NCI-H1417 treated with DMSO at 0.1 percent for 48 hours (cell line): ENCODE data around the gene SLC23A2.
"Not testable (repeated sequence)": the region's sequence is repeated elsewhere in the genome, so short reads cannot be mapped to it uniquely, and the experiment has no call there.

ENCODE experiments used
- DNase-seq: peaks from one replicate; lab custom pipeline; 2025; lab: John Stamatoyannopoulos, UW

The SLC23A2 gene

GRCh38 chr20:4902788-4903187 lies 98.5 kb downstream of the SLC23A2 start:
- DNase-seq: no peak

- DNase-seq: no peak
Observed at GRCh38 chr20:4901031-4901818, 100.1 kb downstream of the SLC23A2 start.

- DNase-seq: no peak
Observed at GRCh38 chr20:4898282-4899244, 102.7 kb downstream of the SLC23A2 start.

- DNase-seq: no peak
Observed at GRCh38 chr20:4897600-4897999, 103.7 kb downstream of the SLC23A2 start.

- DNase-seq: no peak
Observed at GRCh38 chr20:4896971-4897497, 104.3 kb downstream of the SLC23A2 start.

GRCh38 chr20:4896119-4896702 lies 105.1 kb downstream of the SLC23A2 start:
- DNase-seq: no peak

- DNase-seq: no peak
Observed at GRCh38 chr20:4894981-4895381, 106.3 kb downstream of the SLC23A2 start.

GRCh38 chr20:4894409-4894808 lies 106.9 kb downstream of the SLC23A2 start:
- no peak for DNase-seq

- DNase-seq: no peak
Observed at GRCh38 chr20:4893709-4894108, 107.6 kb downstream of the SLC23A2 start.

- DNase-seq: no peak
Observed at GRCh38 chr20:4891997-4892396, 109.3 kb downstream of the SLC23A2 start.

- no peak for DNase-seq
Observed at GRCh38 chr20:4891190-4891763, 110.0 kb downstream of the SLC23A2 start.

GRCh38 chr20:4889446-4889845 lies 111.9 kb downstream of the SLC23A2 start:
- DNase-seq: no peak

- DNase-seq: no peak
Observed at GRCh38 chr20:4887586-4887985, 113.7 kb downstream of the SLC23A2 start.

- DNase-seq: no peak
Observed at GRCh38 chr20:4886771-4887527, 114.4 kb downstream of the SLC23A2 start.

GRCh38 chr20:4885877-4886276 lies 115.4 kb downstream of the SLC23A2 start:
- no peak for DNase-seq

- no peak for DNase-seq
Observed at GRCh38 chr20:4883546-4883945, 117.8 kb downstream of the SLC23A2 start.

GRCh38 chr20:4883051-4883450 lies 118.3 kb downstream of the SLC23A2 start:
- no peak for DNase-seq

GRCh38 chr20:4881006-4881730 lies 120.1 kb downstream of the SLC23A2 start:
- no peak for DNase-seq

- DNase-seq: no peak
Observed at GRCh38 chr20:4880051-4880450, 121.3 kb downstream of the SLC23A2 start.

GRCh38 chr20:4878099-4878498 lies 123.2 kb downstream of the SLC23A2 start:
- DNase-seq: not testable (repeated sequence)
